EH (cell line): ENCODE results near the gene PTPRJ.

ENCODE experiments used
- DNase-seq: peaks from one replicate; pipeline ENCODE4 v3.0.0-alpha.2; 2015; ENCODE audit warnings: low read depth

The PTPRJ gene

DNA sequence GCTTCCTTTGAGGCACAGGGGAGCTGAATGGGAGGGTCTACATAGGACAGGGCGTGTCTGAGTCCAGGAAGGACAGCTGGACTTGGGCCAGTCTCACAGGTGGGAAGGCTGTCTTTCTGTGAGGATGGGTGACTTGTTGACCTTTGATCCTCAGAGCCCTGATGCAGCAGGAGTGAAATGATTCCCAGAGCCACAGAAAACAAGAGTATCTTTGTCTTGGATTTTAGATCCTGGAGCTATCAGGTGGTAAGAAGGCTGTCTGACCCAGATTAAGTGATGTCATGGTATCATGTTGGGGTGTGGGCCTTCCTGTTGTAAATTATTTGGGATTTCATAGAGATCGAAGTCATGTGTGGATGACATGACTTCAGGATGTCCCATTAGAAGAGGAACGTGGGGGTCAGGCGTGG, 15.0 kb downstream of the PTPRJ start:
- no peak for DNase-seq

DNA sequence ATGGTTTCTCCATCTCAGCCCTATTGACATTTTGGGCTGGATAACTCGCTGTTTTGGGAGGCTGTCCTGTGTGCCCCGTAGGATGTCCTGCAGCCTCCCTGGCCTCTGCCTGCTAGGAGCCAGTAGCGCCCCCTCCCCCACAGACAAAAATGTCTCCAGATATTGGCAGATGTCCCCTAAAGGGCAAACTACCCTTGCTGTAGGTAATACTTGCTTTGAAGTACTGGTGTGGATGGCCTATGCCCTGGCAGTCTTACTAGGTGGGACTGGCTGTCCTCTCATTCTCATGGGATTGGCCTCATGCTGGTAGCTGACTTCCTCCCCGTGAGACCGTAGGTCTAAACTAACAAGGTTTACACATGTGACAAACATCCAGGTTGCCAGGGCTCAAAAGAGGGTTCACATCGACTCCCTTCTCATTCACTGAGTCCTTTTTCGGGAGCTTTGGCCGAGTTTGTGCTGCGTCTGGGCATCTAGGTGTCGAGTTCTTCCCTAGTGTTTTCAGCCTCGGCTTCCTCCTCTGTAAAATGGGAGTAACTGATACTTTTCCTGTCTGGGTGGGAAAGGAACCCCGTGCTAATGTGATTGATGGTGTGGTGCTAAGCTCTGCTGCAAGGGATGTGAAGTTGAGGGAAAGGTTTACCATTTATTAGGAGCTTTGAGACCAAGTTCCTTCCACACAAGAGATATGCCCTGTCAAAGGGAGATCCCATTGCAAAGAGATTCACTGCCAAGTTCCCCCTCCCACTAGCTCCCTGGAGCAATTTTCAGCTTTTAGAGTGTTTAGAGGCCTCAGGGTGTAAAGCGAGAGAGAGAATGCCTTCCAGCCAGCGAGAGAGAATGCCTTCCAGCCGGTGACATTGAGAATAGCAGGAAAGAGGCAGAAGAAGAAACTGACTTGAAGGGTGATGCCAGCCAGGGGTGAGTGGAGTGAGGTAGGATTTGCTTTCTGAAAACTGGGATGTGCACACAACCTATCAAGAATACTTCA, 17.0 kb downstream of the PTPRJ start:
- no peak for DNase-seq

DNA sequence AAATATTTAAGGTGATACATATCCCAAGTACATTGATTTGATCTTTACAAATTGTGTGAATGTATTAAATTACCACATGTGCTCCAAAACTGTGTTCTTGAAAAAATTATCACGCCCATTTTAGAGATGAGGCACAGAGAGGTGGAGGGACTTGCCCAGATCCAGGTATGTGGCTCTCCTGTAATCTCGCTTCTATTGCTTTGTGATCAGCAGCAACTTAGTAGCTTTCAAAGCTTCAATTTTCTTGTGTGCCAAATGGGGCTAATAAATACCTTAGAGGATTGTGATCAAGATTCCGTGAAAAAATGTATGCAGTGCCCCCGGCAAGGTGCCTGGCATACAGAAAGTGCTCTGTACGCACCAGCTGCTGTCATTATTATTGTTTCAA, 18.0 kb downstream of the PTPRJ start:
- DNase-seq, result no peak

DNA sequence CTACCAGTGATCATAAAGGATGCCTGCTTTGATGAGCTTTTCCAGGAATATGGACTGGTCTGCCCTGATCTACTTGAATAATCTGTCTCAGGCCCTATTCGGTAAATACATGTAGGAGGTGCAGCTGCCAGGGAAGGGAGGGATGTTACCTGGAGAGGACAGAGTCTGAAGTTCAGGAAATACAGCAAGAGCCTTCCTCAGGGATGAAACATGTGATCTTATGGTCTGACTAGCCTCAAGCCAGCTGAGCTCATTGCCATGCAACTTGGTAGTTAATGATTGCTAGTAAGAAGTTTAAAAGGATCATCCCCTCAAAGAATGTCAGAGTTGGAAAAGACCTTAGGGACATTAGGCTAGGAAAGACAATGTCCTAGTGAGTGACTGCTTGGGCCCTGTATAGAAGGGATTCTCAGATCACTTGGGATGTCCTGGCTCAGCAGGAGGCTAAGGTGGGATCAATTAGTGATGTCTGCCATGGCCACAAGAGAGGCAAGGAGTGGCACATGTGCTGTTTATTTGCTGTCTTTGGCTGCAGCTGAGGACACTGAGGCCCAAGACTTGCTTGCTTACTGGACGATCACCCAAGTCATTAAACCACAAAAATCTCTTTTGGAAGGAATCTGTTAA, 18.5 kb downstream of the PTPRJ start:
- no peak for DNase-seq

DNA sequence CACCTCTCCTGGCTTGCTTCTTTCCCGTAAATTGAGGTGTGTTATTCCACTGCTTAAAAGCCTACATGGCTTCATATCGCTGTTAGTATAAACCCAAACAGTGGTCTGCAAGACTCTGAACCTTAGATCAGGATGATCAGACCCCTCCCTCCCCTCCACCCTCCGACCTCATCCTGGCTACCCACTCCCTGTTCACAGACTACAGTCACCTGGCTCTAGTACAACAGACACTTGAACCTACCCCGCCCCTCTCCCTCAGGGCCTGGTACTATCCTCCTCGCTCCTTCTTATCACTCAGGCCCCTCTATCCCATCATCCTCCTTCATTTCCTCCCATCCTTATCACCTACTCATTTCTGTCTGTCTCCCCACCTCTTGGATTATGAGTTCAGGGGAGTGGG, 20.1 kb downstream of the PTPRJ start:
- no peak for DNase-seq

DNA sequence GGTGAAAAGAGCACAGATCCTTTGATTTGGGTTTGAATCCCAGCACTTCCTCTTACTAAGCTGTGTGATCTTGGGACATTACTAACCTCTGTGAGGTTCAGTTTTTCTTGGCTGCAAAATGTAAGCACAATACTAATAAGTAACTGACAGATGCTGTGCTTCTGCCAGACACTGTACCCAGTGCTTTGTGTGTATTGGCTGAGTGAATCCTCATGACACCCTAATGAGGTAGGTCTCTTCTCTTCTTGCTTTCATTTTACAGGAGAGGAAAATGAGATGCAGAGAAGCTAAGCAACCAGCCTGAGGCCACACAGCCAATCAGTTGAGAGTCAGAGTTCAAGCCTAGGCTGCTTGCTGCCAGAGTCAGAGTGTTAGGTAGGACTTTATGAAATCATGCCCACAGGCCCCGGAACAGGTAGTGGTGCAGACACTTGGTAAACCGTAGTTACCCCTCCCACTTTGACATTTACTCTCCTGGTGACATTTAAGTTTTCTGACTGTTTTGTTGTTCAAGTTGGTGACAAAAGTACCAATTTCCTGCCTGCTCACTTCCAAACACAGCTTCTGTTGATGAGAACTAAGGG, 21.2 kb downstream of the PTPRJ start:
- peak; percentile 86 for DNase-seq

DNA sequence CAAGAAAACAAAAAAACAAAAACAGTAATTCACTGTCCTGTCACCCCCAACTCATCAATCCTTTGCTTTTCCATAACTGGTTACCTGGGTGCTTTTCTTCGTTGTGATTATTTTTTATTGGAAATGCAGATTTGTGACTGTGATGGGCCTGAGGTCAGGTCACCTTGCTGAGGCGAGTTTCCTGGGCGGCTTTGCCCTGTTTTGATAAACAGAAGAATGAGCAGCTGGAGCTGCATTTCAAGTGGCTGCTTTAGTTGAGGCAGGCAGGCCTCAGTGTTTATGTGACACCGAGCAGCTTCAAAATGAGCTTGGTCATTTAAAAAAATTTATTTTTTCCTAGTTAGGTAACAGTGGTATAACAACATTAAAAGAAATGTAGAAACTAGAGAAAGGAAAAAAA, 22.2 kb downstream of the PTPRJ start:
- DNase-seq, result no peak

DNA sequence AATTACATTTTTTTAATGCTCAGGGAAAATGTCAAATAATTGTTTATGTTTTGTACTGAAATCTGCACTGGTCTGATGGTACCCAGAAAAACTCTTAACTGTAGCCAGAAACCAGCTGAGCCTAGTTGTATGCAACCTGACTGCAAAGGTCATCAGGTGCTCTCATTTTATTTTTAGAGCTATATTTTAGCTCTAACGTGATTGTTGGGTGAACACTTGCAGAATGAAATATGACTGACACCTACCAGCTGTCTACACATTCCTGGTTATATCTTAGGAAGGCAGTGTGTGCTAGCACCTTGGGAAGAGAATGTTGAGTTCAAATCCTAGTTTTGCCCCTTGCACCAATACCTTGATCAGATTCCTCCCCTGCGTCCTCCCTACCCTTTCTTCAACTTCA, 23.6 kb downstream of the PTPRJ start:
- no peak for DNase-seq

DNA sequence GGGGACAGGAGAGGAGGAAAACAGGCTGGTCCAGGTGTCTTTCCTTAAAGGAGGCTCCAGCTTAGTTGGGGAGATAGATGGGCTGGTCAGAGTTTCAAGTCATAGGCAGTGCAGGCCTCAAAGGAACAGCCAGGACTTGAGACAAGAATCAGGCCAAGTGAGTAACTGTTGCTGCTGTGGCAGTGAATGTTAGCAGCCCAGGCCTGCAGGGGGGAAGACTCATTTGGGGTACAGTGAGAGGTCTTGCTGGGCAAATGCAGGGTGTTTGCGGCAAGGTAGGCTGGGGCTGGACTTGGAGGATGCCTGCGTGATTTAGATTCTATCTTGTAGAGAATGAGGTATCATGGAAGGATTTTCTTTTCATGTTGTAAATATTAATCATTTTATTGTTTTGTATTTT, 24.1 kb downstream of the PTPRJ start:
- DNase-seq, result no peak

DNA sequence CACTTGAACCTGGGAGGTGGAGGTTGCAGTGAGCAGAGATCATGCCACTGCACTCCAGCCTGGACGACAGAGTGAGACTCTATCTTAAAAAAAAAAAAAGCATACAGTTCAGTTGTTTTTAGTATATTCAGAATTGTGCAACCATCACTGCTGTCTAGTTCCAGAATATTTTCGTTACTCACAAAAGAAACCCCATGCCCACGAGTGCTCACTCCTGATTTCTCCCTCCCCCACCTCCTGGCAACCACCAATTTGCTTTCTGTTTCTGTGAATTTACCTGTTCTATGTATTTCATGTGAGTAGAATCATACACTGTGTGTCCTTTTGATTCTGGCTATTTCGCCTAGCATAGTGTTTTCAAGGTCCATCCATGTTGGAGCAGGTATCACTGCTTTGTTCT, 24.8 kb downstream of the PTPRJ start:
- no peak for DNase-seq

DNA sequence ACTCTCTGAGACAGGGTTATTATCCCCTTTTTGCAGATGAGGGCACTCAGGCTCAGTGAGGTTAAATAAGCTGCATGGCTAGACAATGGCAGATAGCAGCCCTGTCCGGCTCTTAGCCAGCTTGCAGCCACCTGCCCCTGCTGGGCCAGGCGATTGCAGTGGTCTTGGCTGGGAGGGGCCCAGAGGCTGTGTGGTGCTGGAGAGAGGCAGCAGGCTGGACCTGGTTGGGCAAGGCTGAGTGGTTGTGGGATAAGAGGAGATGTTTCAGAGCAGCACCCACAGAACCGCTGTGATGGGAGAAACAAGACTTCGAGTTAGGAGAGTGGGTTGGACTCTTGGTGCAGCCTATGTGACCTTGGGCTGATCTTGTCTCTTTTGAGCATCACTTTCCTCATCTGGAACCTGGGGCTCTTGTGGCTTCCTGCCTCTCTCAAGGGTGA, 25.5 kb downstream of the PTPRJ start:
- DNase-seq, result no peak

DNA sequence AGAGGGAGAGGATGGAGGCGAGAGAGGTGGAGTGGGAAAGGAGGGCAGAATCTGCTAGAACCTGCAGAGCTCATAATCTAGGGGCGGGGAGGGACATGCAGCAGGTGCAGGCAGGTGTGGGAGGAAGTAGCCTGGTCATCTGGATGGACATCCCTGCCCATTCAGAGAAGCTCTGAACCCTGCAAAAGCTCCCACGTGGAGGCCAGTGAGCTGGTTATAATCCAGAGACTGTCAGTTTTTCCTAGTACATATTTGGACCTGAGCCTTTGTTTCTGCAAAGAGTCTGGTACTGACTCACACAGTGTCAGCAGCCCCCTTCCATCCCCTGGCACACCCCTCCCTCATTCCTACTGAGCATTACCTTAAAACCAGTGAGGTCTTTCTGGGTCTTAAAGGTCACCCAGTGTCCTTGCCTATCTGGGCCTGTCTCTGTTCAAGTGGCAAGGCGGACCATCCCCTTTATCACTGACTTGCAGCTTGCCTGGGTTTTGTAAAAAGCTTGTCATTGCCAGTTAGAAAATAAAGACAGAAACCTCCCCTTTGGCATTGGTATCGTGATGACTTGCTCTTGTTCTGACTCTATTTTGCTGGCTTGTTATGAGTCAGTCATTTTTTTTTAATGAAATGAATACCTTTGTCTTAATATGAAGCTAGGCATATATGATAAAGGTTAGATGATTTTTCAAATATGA, 26.1 kb downstream of the PTPRJ start:
- peak; percentile 64 for DNase-seq

DNA sequence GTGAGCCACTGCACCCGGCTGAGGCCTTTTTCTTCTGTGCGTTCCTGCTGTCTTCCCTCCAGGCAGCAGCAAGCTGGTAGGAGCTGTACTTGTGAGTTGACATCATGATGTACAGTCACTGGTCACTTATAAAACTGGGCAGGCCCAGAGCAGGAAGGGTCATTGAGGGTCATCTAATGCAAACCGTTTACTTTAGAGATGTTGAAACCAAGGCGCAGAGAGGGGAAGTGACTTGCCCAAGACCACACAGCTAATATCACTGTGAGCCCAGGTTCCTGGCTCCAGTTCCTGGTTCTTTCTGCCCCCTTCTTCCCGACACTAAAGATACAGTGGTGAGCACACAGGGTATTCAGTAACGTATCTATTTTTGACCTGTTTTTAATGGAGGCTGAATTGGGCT, 27.3 kb downstream of the PTPRJ start:
- DNase-seq, result no peak

DNA sequence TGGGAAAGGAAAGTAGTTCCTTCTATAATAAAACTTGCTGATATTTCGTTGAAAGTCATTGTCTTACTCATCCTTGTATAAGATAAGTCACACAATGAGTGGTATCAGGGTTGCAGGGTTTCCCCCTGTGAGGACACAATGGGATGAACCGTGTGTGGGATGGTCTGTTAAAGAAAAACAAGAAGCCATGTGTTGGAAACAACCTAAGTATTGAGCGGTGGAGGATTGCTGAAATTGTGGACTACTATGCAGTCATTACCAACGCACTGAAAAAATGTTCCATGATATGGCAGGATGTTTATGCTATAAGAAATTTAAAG, 28.6 kb downstream of the PTPRJ start:
- DNase-seq, result no peak

DNA sequence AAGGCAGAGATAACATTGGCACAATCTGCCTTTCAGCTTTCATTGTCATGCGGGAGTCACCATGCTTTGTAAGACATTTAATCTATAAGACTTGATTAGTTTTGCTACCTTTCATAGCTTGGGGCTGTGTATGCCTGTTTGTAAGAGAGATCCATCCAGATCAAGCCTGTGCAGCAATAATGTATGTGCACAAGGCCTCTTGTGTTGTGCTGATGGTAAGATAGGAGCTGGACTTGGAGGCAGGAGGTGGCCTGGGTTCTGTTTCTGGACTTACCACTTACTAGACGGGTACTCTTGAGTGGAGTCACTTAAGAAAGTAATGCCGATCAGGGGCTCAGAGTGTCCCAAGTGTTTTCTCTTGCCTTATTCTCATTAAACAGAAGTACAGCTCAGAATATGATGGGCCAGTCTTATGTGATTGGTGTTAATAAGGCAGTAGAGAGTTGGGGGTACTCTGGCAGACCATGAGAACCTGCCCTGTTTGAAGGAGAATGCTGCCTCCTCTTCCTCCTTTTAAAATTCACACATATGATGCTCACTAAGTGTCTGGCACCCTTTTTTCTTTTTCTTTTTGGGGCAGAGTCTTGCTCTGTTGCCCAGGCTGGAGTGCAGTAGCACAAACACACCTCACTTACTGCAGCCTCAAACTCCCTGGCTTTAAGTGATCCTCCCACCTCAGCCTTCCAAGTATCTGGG, 30.9 kb downstream of the PTPRJ start:
- no peak for DNase-seq

DNA sequence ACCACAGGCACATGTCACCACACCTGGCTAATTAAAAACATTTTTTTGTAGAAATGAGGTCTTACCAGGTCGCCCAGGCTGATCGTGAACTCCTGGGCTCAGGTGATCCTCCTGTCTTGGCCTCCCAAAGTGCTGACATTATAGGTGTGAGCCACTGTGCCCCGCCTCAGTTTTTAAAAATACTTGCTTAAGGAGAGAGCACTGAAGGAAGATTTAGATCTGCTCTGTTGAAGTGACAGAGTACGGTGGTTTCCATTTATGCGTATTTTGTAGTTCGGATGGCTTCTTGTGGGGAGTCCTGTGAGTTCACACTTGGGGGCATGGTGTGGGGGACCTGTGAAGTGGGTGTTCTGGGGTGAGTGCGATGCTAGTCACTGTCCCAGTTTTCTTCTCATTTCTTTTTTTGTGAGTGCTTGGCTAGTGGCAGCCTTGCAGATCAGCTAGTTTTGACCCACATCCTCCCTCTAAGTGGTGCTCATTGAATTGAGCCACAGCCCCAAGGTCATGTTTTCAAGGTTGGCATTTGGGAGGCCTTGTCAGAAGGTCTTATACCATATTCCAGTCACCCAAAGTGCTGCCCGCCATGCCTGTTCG, 31.5 kb downstream of the PTPRJ start:
- DNase-seq, result no peak

DNA sequence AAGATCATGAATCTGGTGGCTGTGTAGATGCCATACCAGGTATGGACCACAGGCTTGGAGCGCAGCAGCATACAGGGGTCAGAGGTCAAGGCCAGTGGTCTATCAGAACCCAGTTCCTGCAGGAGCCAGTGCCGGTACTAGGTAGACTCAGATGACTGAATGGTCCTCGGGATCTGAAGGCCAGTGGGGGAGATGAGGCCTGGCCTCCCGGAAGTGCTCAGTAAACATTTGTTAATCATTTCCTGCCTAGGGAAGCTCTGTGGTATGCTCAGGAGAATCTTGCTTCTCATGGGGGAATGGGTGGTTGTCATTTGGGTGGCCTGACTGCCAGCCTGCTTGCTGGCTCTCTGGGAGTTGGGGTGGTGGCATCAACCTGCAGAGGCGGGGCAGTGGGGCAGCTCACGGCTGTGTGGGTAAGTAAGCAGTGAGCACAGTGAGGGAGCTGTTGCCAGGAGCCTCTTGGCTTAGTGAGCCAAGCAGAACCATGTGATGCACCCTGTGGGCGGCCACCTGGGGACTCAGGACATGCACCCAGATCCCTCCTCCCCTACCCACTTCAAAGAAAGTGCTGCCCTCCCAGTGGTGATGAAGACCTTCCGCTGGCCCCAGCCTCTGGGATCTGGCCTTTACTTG, 33.0 kb downstream of the PTPRJ start:
- DNase-seq, result peak; percentile 79

DNA sequence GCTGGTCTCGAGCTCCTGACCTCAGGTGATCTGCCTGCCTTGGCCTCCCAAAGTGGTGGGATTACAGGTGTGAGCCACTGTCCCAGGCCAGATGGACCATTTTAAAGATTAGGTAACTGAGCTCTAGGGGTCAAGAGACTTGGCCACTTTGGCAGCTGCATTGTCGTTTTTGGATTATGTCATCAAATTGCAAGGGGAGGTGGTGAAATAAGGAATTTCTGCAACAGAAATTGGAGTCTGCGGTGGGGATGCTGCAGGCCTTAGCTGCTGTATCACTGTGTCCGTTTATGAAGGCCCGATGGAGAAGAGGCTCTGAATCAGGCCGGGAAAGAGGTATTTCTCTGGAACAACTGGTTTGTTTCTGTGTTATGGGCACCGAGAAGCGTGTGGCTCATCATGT, 34.6 kb downstream of the PTPRJ start:
- no peak for DNase-seq

DNA sequence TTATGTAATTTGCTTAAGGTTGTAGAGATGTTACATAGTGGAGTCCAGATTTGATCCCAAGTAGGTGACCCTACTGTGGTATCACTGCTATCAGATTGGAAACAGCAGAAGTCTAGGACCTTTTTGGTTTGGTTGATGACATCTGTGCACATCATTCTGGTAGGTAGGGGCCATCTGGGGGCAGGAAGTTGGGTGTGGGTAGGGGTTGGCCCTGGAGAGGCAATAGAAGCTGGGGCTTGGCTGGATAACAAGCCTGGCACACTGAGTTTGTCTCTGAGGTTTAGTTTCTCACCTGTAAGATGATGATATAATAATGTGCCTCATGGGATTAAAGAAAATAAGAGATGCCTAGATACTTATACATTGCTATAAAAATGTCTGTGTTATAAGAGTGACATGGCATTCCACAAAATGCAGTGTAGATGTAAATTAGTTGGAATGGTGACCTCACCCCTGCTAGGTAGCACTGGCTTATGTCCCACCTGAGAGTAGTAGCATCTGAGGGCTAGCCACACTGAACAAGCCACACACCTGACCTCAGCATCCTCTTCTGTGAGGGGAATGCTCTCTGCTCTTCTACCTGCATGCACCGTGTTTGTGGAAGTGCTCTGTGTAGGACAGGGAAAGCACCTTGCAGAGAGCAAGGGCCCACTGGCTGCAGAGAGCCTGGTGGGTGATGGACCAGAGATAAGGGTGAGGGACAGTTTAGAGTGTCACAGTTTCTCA, 36.9 kb downstream of the PTPRJ start:
- DNase-seq, result no peak

DNA sequence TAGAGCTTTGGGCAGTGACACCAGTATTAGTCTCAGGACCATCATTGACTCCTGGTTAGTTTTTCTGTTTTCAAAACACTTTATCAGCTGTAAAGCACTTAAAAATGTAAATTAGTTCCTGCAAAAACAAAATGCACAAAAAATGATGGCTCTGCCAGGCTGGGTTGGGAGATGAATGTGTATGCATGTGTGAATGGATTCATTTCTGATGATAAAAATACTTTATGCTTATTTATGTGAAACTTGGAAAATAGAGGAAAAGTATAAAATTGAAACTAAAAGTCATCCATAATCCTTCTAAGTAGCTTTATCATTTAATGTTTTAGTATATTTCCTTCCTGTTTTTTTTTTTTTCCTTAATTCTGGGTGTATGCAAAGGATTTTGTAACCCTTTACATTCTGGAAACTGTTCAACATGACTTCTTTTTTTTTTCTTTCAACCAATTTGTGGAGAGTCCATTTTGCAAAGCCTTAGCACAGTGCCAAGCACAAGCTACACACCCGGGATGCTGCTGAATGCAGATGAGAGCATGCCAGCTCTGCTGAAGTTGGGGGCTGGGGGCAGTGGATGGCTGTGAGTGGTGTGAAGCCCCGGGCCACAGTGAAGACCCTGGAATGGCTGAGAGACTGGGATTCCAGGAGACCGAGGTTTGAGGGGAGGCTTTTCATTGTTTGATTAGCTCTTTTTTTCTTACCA, 37.6 kb downstream of the PTPRJ start:
- no peak for DNase-seq
